Endothelial cell (in vitro differentiated cells): Measurements from ENCODE around the gene PKIG. TPM values are rescaled to one million over a fixed set of nuclear protein-coding genes. Genes with fewer than 3 reads are reported as not detected.

ENCODE experiments used
- DNase-seq: peaks from one replicate; pipeline ENCODE4 v3.0.0; 2021; ENCODE audit warnings: low spot score
- H3K27ac Mint-ChIP-seq: one replicate; pipeline ENCODE4 v1.8.0; 2021; ENCODE audit warnings: mixed read lengths, inconsistent platforms; ENCODE audit not compliant: unreplicated experiment
- H3K27me3 Mint-ChIP-seq: one replicate; pipeline ENCODE4 v1.8.0; 2021; ENCODE audit warnings: mild to moderate bottlenecking, moderate library complexity, mixed read lengths, inconsistent platforms; ENCODE audit not compliant: unreplicated experiment
- H3K36me3 Mint-ChIP-seq: one replicate; pipeline ENCODE4 v1.8.0; 2021; ENCODE audit warnings: mild to moderate bottlenecking, low read depth, mixed read lengths, inconsistent platforms; ENCODE audit not compliant: unreplicated experiment
- H3K4me1 Mint-ChIP-seq: one replicate; pipeline ENCODE4 v1.8.0; 2021; ENCODE audit warnings: mild to moderate bottlenecking, mixed read lengths, inconsistent platforms; ENCODE audit not compliant: unreplicated experiment
- H3K4me3 Mint-ChIP-seq: one replicate; pipeline ENCODE4 v1.8.0; 2021; ENCODE audit warnings: mild to moderate bottlenecking, mixed read lengths, inconsistent platforms; ENCODE audit not compliant: unreplicated experiment
- H3K9me3 Mint-ChIP-seq: one replicate; pipeline ENCODE4 v1.8.0; 2021; ENCODE audit warnings: mixed read lengths, inconsistent platforms; ENCODE audit not compliant: unreplicated experiment
- CTCF ChIP-seq: fragments of 200-600 bp; sonication (generic); IDR thresholded peaks from one replicate; pipeline ENCODE4 v1.5.0; 2021; ENCODE audit warnings: antibody characterized with exemption; ENCODE audit not compliant: unreplicated experiment
- total RNA-seq: library from RNA; stranded (reverse); fragmentation: NEBNext Ultra II Directional; extraction: Animal tissue kit (Norgen Biotek cat#: 25700); gene quantifications from one replicate; pipeline ENCODE4 v1.2.1, GENCODE V29; 2021; ENCODE audit not compliant: unreplicated experiment

PKIG gene
- total RNA-seq, 1 donor from 2014 or later, result 184 TPM

GRCh38 chr20:44570367-44570766 is 12.0 kb upstream of the PKIG start:
- DNase-seq, result no peak
- Mint-ChIP-seq H3K36me3 (no peaks in the 10 kb centered on the region), H3K4me1 (peaks cover 7% of the 10 kb centered on the region), H3K27me3 (no peaks in the 10 kb centered on the region), H3K4me3 (no peak overlapping the region), H3K27ac (no peak overlapping the region), H3K9me3 (no peaks in the 10 kb centered on the region)
- no peak for TF ChIP-seq CTCF

GRCh38 chr20:44571362-44571988 is 10.9 kb upstream of the PKIG start:
- peak overlapping the region; percentile 24 for H3K27ac Mint-ChIP-seq
- H3K4me3 Mint-ChIP-seq, result no peak overlapping the region
- peaks cover 15% of the 10 kb centered on the region for H3K4me1 Mint-ChIP-seq
- no peaks in the 10 kb centered on the region for H3K36me3 Mint-ChIP-seq
- no peaks in the 10 kb centered on the region for H3K9me3 Mint-ChIP-seq
- no peak for DNase-seq
- peaks cover 1% of the 10 kb centered on the region for H3K27me3 Mint-ChIP-seq
- TF ChIP-seq CTCF, result no peak

DNA sequence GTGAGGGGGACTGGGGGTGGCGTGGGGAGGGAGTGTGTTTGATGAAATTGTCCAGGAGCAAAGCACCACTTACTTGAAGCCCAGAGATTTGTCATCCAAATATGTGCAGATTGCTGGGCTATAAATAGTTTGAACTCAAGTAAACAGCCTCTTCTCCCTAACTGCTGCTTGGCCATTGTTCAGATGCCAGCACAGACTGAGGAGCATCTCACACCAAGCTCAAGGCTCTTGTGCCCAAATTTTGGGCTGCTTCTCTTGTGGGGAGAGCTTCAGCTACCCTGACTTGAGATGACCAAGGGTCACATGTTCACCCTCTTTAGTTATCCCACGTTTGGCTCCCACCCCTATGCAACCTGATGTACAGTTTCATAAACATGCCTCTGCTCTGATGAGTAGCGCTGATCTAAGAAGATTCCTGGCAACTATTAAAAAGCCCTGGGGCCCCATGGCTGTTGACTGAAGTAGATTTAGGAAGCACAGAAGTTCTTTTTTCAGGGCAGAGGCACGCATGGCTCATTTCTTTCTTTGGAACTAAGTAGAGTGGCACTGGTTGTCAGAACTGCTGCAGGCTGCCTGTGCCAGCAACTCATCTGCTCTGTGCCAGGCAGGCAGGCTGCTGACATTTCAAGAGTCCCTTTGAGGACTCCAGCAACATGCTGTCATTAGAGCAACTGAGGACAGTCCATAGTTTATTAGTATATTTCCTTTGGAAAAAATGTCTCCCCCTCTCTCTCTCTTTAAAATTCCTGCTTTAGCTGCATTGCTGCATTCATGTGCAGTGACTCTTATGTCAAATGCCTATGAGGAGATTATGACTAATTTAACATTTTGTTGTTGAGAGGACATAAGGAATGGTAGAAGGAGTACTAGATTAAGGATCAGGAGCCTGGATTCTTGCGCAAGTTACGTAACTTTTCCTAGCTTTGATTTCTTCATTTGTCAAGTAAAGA is 9.6 kb upstream of the PKIG start:
- Mint-ChIP-seq H3K4me1 (peaks cover 18% of the 10 kb centered on the region), H3K27ac (no peak overlapping the region), H3K4me3 (no peak overlapping the region), H3K27me3 (peaks cover 1% of the 10 kb centered on the region), H3K36me3 (no peaks in the 10 kb centered on the region), H3K9me3 (no peaks in the 10 kb centered on the region)
- TF ChIP-seq CTCF, result no peak
- DNase-seq, result no peak

- Mint-ChIP-seq H3K27me3 (peaks cover 1% of the 10 kb centered on the region), H3K36me3 (peaks cover 2% of the 10 kb centered on the region), H3K4me1 (peaks cover 19% of the 10 kb centered on the region), H3K4me3 (no peak overlapping the region), H3K9me3 (no peaks in the 10 kb centered on the region), H3K27ac (no peak overlapping the region)
- no peak for TF ChIP-seq CTCF
- no peak for DNase-seq
Measured at GRCh38 chr20:44573501-44573869, 8.9 kb upstream of the PKIG start.

GRCh38 chr20:44574372-44574771 is 8.0 kb upstream of the PKIG start:
- TF ChIP-seq CTCF, result no peak
- H3K36me3 Mint-ChIP-seq, result peaks cover 3% of the 10 kb centered on the region
- H3K27me3 Mint-ChIP-seq, result peaks cover 1% of the 10 kb centered on the region
- no peaks in the 10 kb centered on the region for H3K9me3 Mint-ChIP-seq
- H3K4me1 Mint-ChIP-seq, result peaks cover 25% of the 10 kb centered on the region
- no peak overlapping the region for H3K27ac Mint-ChIP-seq
- no peak overlapping the region for H3K4me3 Mint-ChIP-seq
- DNase-seq, result no peak
